HG03135 (cell line): ENCODE results near the gene ARRB1.
"Not testable (repeated sequence)": the region's sequence is repeated elsewhere in the genome, so short reads cannot be mapped to it uniquely, and the experiment has no call there.

ENCODE experiments used
- ATAC-seq: cut with Tn5 transposase; IDR thresholded peaks from one replicate; pipeline ENCODE4 v1.9.1; 2021; ENCODE audit warnings: mild to moderate bottlenecking, moderate library complexity; ENCODE audit not compliant: unreplicated experiment

The ARRB1 gene

DNA sequence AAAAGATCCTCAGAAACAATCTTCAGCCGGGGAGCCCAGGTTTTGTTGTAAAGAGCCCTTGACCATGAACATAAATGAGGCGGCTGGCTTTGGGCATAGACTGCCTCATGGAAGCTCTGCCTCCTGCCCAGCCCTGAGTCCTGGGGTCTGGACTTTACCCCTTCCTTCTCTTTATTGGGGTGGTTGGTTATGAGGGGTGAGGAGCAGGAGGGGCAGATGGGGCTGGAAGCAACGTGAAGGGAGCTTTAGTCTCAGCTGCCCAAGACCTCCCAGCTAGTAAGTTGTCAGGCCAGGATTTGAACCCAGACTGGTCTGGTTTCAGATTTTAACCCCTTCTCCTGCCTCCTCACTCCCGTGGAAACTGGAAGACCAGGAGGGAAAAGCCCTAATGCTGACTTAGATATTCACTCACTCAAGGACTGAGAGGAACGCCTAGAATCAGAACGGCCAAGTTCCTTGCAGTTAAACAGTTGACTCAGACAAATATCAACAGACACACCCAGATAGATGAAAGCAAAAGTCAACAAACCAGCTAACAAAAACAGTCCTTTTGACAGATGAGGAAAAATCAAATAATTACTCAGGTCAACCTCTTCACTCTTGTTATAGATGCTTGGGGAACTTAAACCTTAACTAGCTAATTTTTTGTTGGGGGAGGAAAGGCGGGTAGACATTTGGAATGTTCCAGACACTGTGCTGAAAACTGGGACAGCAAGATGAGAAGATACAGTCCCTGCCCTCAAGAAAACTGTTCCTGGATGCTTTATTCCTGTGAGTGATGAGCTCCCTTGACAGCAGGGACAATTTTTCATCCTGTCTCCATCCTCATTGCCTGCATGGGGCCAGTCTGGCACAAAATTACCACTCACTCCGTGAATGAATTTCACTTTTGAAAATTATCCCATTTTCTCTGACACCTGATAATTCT, 20.8 kb upstream of the ARRB1 start:
- no peak for ATAC-seq

GRCh38 chr11:75369560-75370255, 18.2 kb upstream of the ARRB1 start:
- no peak for ATAC-seq

GRCh38 chr11:75366826-75367225, 15.4 kb upstream of the ARRB1 start:
- ATAC-seq = not testable (repeated sequence)

DNA sequence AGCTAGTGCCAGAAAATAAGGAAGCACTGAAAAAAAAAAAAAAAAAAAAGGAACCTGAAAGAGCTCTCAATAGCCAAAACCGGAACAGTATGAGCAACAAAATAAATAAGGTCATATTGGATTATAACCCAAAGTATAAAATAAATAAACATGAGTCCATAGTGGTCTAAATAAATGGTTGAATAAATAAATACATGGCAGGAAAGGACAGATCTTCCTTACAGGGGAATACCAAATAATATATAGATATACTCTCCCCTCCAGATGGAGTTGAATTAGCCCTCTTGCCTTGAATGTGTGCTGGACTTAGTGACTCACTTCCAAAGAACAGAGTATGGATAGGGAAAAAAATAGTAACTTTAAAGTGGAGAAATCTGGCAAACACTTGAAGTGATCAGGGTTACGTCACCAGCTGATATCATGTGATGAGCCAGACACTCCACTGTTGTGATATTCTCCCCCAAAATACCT, 14.3 kb upstream of the ARRB1 start:
- no peak for ATAC-seq

DNA sequence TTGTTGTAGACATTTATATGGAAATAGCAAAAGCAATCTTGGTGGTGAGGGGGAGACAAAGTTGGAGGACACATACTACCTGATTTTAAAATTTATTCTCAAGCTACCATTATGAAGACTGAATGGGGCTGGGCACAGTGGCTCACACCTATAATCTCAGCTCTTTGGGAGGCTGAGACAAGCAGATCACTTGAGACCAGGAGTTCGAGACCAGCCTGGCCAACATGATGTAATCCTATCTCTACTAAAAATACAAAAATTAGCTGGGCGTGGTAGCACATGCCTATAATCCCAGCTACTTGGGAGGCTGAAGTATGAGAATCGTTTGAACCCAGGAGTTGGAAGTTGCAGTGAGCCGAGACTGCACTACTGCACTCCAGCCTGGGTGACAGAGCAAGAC, 10.8 kb upstream of the ARRB1 start:
- ATAC-seq = not testable (repeated sequence)

DNA sequence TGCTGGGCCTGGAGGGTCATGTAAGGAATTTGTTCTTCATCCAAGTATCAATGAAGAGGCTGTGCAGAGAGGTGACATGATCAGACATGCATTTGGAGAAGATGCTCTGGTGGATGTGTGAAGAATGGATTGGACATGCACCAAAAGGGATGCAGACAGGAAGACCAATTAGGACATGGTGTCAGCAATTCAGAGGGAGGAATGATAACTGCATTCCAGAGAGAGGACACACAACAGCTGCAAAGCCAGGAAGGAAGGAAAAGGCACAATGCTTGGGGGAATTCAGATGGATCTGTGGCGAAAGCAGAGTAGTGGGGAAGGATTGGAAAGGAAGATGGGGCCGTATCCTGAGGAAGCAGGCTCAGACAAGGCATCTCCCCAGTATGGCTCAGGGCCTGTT, 5.2 kb upstream of the ARRB1 start:
- no peak for ATAC-seq

- ATAC-seq = no peak
Measured at GRCh38 chr11:75355051-75355450, 3.6 kb upstream of the ARRB1 start.

DNA sequence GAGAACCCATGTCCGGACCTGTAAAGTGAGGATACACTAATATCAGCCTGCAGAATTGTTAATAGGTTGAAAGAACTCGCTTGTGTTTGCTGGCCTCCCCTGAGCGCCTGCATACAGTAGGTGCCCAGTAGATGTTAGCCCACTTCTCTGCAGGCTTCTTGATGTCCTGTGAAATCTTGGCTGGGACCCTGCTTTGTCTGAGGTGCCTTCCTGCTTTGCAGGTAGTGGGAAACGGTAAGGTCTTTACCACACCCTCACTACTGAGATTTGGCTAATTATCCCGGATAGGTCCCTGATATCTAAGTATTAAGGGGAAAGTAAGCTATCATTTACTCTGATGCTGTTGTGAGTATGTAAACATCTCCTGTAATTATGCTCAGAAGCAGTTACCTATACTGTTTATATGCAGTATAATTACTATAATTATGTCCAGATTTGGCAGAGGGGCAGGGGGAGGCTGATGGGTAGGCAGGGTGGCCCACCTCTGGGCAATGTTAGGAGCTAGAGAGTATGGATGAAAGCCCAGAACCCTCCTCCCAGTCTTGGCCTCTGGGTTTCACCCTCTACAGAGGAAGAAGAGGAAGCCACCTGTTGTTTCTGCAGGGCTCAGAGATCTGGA, 1.2 kb upstream of the ARRB1 start:
- no peak for ATAC-seq

DNA sequence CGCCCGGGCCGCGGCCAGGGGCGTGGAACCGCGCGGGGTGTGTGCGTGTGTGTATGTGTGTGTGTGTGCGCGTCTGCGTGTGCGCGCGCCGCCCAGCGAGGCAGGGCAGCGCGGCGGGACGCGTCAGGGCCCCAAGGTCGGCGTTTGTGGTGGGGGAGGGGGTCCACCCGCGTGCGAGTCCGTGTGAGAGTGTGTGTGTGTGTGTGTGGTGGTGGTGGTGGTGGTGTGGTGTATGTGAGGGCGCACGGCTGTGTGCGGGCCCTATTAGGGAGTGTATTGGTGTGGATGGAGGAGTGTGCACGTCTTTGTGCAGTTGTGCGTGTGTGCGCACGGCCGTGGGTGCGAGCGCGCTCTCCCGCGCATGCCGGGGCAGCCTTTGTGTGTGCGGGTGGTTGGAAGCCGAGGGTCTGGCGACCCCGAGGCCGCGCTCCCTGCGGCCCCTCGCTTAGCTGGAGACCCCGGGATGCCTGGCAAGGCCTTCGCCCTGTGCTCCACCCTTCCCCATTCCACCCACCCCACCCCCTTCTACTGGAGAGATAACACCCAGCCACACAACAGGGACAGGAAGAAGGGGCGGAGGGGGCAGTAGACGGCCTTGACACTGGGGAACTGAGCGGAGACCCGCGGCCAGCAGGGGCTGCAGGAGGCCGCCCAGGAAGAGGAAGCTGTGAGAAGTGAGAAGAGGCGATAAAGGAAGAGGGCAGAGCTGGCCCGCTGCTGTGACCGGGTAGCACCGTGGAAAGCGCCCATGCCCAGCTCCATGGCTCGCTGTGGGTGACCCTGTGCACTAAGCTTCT, 528 bp upstream of the ARRB1 start:
- no peak for ATAC-seq

DNA sequence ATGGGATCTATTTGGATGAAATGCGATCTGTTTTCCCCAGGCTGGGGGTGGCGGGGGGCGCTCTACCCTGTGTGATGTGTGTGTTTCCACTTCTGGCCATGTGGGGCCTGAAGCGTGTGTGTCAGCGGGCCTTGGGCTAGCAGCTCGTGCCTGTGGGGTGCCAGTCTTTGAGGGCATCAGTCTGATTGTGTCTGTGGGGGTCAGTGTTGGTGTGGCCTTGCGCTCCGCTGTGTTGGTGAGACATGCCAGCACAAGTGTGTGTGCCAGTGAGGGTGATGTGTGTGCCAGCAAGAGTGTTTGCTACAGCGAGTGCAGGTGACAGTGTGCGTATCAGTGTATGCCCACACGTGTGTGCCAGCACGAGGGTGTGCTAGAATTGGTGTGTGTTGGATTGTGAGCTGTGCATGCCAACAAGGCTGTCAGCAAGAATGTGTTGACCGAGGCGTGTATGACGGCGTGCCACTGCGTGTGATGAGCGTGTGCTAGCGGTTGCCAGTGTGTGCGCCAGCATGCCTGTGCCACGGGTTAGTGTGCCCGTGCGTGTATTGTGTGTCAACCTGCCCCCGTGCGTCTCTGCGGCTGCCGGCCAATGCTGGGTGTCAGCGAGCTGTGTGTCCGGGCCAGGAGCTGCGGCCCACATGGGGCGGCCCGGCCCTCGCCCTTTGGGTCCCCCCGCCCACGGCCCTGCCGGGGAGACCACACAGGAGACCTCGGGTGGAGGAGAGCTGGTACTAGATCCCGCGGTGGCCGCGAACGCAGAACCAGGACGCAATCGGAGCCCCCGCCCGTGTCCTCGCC, 519 bp downstream of the ARRB1 start:
- ATAC-seq = no peak

GRCh38 chr11:75350122-75350742, 1.2 kb downstream of the ARRB1 start:
- ATAC-seq = no peak

- no peak for ATAC-seq
Measured at GRCh38 chr11:75349521-75350116, 1.8 kb downstream of the ARRB1 start.

DNA sequence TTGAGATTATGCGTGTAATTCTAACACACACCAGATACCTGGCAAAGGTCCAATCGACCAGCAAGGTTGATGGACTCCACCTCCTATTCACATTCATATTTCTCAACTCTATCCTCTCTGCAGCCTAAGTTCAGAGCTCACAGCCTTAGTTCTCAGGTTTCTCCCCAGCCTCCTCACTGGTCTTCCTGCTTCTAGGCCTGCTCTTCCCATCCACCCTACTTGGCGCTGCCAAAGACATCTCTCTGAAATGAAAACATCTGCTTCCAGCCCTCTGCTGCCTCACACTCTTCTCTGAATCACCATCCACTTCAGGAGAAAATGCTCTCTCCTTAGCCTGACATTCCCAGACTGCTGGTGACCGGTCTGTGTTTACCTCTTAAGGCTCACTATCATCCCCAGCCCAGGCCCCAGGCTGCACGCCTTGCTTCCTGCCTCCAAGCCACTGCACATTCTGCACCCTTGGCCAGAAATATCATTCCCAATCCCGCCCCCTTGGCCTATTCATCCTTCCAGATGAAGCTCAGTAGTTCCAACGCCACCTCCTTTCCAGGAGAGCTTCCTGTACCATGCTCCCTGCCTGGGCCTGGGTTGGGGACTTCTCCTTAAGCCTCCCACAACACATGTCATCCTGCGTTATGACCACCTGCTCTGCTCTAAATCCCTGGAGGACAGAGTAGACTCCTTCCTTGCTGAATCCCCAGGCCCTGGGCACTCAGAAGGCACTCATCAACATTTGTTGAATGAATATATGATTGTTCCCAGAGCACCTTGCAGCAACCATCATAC, 3.5 kb downstream of the ARRB1 start:
- no peak for ATAC-seq

GRCh38 chr11:75346912-75347647, 4.4 kb downstream of the ARRB1 start:
- ATAC-seq = no peak

DNA sequence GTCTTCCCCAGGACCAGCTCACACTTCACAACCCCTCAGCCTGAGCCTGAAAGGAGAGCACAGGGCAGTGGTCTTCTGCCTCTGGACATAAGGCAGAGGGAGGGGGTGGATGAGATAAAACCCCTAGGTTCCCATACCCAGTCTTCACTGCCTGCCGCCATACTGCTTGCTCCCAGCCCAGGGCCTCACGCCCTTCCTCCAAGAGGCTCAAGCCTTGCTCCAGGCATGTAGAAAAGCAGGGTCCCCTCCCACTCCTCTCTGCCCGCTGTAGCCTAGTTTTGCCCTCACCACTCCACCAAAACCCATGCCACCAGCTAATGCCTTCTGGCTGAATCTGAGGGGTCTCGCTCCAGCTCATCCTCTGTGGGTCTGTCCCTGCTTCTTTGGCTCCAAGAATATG, 5.2 kb downstream of the ARRB1 start:
- no peak for ATAC-seq

DNA sequence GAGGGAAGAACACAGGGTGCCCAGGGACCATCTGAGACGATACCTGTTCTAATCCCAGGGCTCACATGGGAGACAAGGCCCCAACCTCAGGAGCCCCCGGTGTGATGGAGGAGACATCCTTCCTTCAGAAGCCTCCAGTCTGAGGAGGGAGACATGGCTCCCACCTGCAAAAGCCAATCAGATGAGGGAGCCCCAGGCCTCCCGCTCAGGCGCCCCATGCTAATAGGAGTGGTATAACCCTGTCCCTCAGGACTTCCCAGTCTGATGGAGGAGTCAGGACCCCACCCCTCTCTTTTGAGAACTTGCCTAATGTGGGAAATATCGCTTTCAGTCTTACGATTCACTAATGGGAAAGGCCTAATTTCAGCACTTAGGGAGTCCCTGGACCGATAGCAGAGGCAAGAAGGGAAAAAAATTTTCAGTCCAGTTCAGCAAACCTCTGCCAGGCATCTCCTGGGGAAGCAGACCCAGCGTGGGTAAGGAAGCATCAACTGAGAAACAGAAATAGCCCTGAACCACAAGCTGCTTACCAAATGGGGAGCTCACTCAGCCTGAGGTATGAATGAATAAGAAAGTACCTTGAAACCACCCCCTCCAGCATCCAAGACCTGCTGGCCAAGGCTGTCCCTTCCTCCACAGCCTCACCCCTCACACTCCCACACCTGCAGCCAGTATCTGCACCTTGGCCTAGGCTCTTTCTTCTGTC, 5.9 kb downstream of the ARRB1 start:
- no peak for ATAC-seq
